Uterus (tissue), 4 donors: ENCODE results near the gene CREB5. TPM values are rescaled to one million over a fixed set of nuclear protein-coding genes. Genes with fewer than 3 reads are reported as not detected.

Source experiments
- DNase-seq, 2 donors: peaks; one replicate each; pipeline ENCODE4 v3.0.0-alpha.2; 2019 to 2020
- H3K27ac ChIP-seq, 2 donors: fragments of 200-600 bp; sonication (generic); 1 replicate in 1 of 2; 2 replicates in 1 of 2; pipeline ENCODE4 v1.5.1; 2016 to 2018
- H3K27me3 ChIP-seq, 2 donors: fragments of 200-600 bp; sonication (generic); one replicate each; pipeline ENCODE4 v1.5.1; 2018 to 2019; ENCODE audit warnings: control low read depth in 1 of 2
- H3K36me3 ChIP-seq, 2 donors: fragments of 200-600 bp; sonication (generic); one replicate each; pipeline ENCODE4 v1.5.1; 2019; ENCODE audit warnings: control low read depth in 1 of 2
- H3K4me1 ChIP-seq, 2 donors: fragments of 200-600 bp; sonication (generic); one replicate each; pipeline ENCODE4 v1.5.1; 2018 to 2019; ENCODE audit warnings: control low read depth in 1 of 2
- H3K4me3 ChIP-seq, 2 donors: fragments of 200-600 bp; sonication (generic); 1 replicate in 1 of 2; 2 replicates in 1 of 2; pipeline ENCODE4 v1.5.1; 2018 to 2019; ENCODE audit warnings: mild to moderate bottlenecking in 1 of 2
- H3K9me3 ChIP-seq, 2 donors: fragments of 200-600 bp; sonication (generic); one replicate each; pipeline ENCODE4 v1.5.1; 2019; ENCODE audit warnings: control low read depth in 1 of 2
- CTCF ChIP-seq, 4 experiments: fragments of 200-600 bp in 2 of 4; fragments of 450-650 bp in 2 of 4; sonication (generic) in 2 of 4; IDR thresholded peaks; one replicate each; pipeline ENCODE4 v1.5.1; 2016 to 2019; ENCODE audit warnings: antibody characterized with exemption in 4 of 4, mild to moderate bottlenecking in 2 of 4, moderate library complexity in 1 of 4
- POLR2A ChIP-seq, 2 donors: fragments of 450-650 bp; IDR thresholded peaks; one replicate each; pipeline ENCODE4 v1.6.1; 2016; ENCODE audit warnings: antibody characterized with exemption in 2 of 2, mild to moderate bottlenecking in 1 of 2, moderate library complexity in 1 of 2
- intact Hi-C: fragments of 100-400 bp; cut with DNase I; formaldehyde crosslinking; loops from one replicate; pipeline ENCODE4 v1.15.1; 2023; ENCODE audit warnings: low total_unique reads
- total RNA-seq, 4 donors: library from RNA; depleted of rRNA in 3 of 4; stranded (reverse); fragments of >200 nt in 3 of 4; gene quantifications; one replicate each; pipeline versions ENCODE4 v1.1.0 to v1.2.4, GENCODE V29; 2014 to 2023
- donor health status: DM: yes; HTN: yes; CAD: no.

CREB5 gene
- total RNA-seq, 4 donors from 2014 or later: 7.1 to 40.2 (median 23.9) TPM

GRCh38 chr7:28571405-28571804 lies 159.1 kb downstream of the CREB5 start:
- Histone ChIP-seq H3K36me3 (no peaks in the 10 kb centered on the region), H3K9me3 (no peaks in the 10 kb centered on the region), H3K27ac (no peak overlapping the region), H3K4me1 (no peaks in the 10 kb centered on the region), H3K27me3 (no peaks in the 10 kb centered on the region), H3K4me3 (no peak overlapping the region)
- intact Hi-C loops: no loop called here
- DNase-seq: no peak
- TF ChIP-seq CTCF (IDR thresholded peaks at IDR 0.05) (no peak), POLR2A (IDR thresholded peaks at IDR 0.05) (no peak)

- Histone ChIP-seq H3K36me3 (no peaks in the 10 kb centered on the region), H3K27me3 (no peaks in the 10 kb centered on the region), H3K4me1 (no peaks in the 10 kb centered on the region), H3K9me3 (no peaks in the 10 kb centered on the region), H3K4me3 (no peak overlapping the region), H3K27ac (no peak overlapping the region)
- intact Hi-C loops: no loop called here
- TF ChIP-seq POLR2A (IDR thresholded peaks at IDR 0.05): no peak
- TF ChIP-seq CTCF (IDR thresholded peaks at IDR 0.05): no peak
- no peak for DNase-seq
Observed at GRCh38 chr7:28572321-28573058, 160.2 kb downstream of the CREB5 start.

DNA sequence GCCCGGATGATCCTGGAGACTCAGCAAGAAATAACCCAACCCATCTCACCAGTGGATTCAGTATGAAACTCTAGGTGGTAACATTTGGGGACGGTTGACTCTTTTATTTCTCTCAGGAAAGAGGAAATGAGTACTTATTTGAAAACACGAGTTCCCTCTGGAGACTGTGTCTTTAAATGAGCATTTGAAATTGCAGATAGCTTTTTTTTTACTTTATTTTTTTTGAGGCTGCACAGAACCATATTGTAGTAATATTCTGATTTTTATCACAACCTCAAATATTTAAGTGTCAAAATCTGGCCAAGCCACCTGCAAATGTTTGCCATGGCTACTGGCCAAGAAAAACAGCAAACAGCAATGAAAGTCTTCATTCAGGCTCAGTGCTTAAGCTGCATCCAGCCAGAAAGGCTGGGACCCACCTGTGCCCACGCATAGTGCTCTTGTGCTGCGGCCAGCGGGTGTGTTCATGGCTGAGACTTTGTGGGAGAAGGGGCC lies 160.8 kb downstream of the CREB5 start:
- Histone ChIP-seq H3K9me3 (no peaks in the 10 kb centered on the region), H3K4me1 (no peaks in the 10 kb centered on the region), H3K4me3 (no peak overlapping the region), H3K27ac (no peak overlapping the region), H3K27me3 (no peaks in the 10 kb centered on the region), H3K36me3 (no peaks in the 10 kb centered on the region)
- intact Hi-C loops: no loop called here
- TF ChIP-seq CTCF (IDR thresholded peaks at IDR 0.05) (no peak), POLR2A (IDR thresholded peaks at IDR 0.05) (no peak)
- peak; percentile 23 for DNase-seq

DNA sequence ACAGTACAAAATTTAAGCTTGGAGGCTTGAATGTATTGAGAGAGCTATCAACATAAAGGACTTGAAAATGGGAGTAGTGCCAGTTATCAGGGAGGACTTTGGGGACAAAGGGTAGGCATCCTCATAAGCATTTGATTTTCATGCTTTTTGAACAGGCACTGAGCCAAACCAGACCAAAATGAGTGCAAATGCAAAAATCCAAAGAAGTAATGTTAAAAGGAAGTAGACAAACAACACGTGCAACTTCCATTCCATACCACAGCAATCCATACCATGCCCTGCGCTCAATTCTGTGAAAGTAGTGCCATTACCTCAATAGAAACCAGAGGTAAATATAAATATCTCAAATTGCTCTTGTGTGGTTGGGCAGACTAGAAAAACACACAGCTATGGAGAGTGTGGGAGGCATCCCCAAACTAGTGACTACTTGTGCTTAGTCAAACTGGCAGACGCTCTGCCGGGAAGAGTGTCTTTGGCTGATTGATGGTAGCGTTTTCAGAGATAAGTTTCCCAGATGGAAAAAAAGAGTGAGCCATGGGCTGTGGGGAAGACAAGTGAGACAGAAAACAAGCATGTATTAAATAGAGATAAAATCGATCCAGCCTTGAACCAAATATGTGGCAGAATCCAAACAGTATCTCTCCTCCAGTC lies 161.5 kb downstream of the CREB5 start:
- TF ChIP-seq POLR2A (IDR thresholded peaks at IDR 0.05) (no peak), CTCF (IDR thresholded peaks at IDR 0.05) (no peak)
- no peak overlapping the region for H3K27ac ChIP-seq
- H3K4me1 ChIP-seq: no peaks in the 10 kb centered on the region
- DNase-seq: peak in 1 of 2 donors; percentile 18
- no peaks in the 10 kb centered on the region for H3K27me3 ChIP-seq
- no peaks in the 10 kb centered on the region for H3K36me3 ChIP-seq
- H3K4me3 ChIP-seq: no peak overlapping the region
- H3K9me3 ChIP-seq: no peaks in the 10 kb centered on the region
- intact Hi-C loops: no loop called here

DNA sequence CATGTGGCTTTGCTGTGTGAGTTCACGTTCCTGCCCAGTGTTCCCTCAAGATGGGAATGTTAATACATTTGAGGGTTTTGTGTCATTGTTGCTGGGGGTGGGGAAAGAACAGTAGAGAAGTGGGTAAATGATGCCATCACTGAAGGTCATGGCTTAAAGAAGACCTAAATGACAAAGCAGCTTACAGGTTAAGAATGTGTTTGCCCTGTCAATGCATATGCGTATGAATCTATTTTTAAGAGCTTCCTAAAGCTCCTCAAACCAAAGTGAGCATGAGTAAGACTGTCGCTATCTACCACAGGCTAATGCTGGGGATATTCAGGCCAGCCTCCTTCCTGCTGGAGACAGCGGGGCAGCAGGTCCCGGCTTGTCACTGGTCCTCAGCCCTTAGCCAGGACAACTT lies 162.9 kb downstream of the CREB5 start:
- no peak overlapping the region for H3K27ac ChIP-seq
- no peaks in the 10 kb centered on the region for H3K36me3 ChIP-seq
- H3K4me3 ChIP-seq: no peak overlapping the region
- no peaks in the 10 kb centered on the region for H3K27me3 ChIP-seq
- no peak for TF ChIP-seq POLR2A (IDR thresholded peaks at IDR 0.05)
- no peak for TF ChIP-seq CTCF (IDR thresholded peaks at IDR 0.05)
- intact Hi-C loops: no loop called here
- no peak for DNase-seq
- no peaks in the 10 kb centered on the region for H3K9me3 ChIP-seq
- no peaks in the 10 kb centered on the region for H3K4me1 ChIP-seq
